K562 (cell line): ENCODE results near the gene PCED1B. TPM values are rescaled to one million over a fixed set of nuclear protein-coding genes. Genes with fewer than 3 reads are reported as not detected.

Experiments
- ATF1 ChIP-seq, 2 experiments: fragments of 450-650 bp in 1 of 2; IDR thresholded peaks; 2 replicates each; pipeline ENCODE4 v1.6.1; 2016; ENCODE audit warnings: missing compliant biosample characterization in 1 of 2, missing genetic modification characterization in 1 of 2
- BRD4 ChIP-seq: fragments of 200-600 bp; sonication (generic); IDR thresholded peaks from 2 replicates; pipeline ENCODE4 v1.6.1; 2017; ENCODE audit warnings: inconsistent platforms
- CC2D1A ChIP-seq: fragments of 450-650 bp; IDR thresholded peaks from 2 replicates; pipeline ENCODE4 v1.6.1; 2017; ENCODE audit warnings: mild to moderate bottlenecking
- CEBPB ChIP-seq: fragments of 450-650 bp; IDR thresholded peaks from 2 replicates; pipeline ENCODE4 v1.6.1; 2016; ENCODE audit warnings: missing genetic modification characterization, missing compliant biosample characterization
- CEBPG ChIP-seq, 3 experiments: fragments of 200-800 bp in 1 of 3; sonication (Bioruptor generic) in 1 of 3; sonication (generic) in 1 of 3; formaldehyde crosslinking in 1 of 3; IDR thresholded peaks in 2 of 3; conservative IDR thresholded peaks in 1 of 3; 2 replicates each; pipeline versions ENCODE4 v1.6.1 to v1.8.0; 2016 to 2022; ENCODE audit warnings: missing compliant biosample characterization in 2 of 3, missing genetic modification characterization in 2 of 3, mild to moderate bottlenecking in 1 of 3, missing genetic modification reagents in 1 of 3
- GATAD2A ChIP-seq: fragments of 450-650 bp; IDR thresholded peaks from 2 replicates; pipeline ENCODE4 v1.6.1; 2017
- HNRNPLL ChIP-seq: fragments of 200-400 bp; formaldehyde crosslinking; IDR thresholded peaks from 2 replicates; pipeline ENCODE4 v1.6.1; 2017; ENCODE audit warnings: low read length, low read depth, mild to moderate bottlenecking; ENCODE audit not compliant: poor library complexity, severe bottlenecking
- POLR2A ChIP-seq: fragments of 450-650 bp; conservative IDR thresholded peaks from 2 replicates; pipeline ENCODE4 v1.6.1; 2016
- POLR2G ChIP-seq: fragments of 200-400 bp; formaldehyde crosslinking; IDR thresholded peaks from 2 replicates; pipeline ENCODE4 v1.6.1; 2017; ENCODE audit warnings: low read depth, mild to moderate bottlenecking, antibody characterized with exemption, low read length, moderate library complexity
- RFX7 ChIP-seq: fragments of 250-450 bp; sonication (Bioruptor Pico); IDR thresholded peaks from 2 replicates; pipeline ENCODE4 v1.5.1; 2021; ENCODE audit warnings: mild to moderate bottlenecking
- SMAD4 ChIP-seq: fragments of 250-450 bp; sonication (Bioruptor Pico); conservative IDR thresholded peaks from 2 replicates; pipeline ENCODE4 v1.8.0; 2021; ENCODE audit warnings: inconsistent platforms, mild to moderate bottlenecking, moderate library complexity
- TOE1 ChIP-seq, 2 experiments: fragments of 450-650 bp in 1 of 2; sonication (generic) in 1 of 2; formaldehyde crosslinking in 1 of 2; IDR thresholded peaks; 2 replicates each; pipeline versions ENCODE4 v1.7.1 to v1.8.0; 2016 to 2022; ENCODE audit warnings: borderline replicate concordance in 2 of 2, mild to moderate bottlenecking in 2 of 2, antibody characterized with exemption in 1 of 2, inconsistent platforms in 1 of 2, low read depth in 1 of 2, missing genetic modification reagents in 1 of 2, moderate library complexity in 1 of 2
- TSC22D4 ChIP-seq: fragments of 450-650 bp; IDR thresholded peaks from 2 replicates; pipeline ENCODE4 v1.6.1; 2016; ENCODE audit warnings: missing genetic modification characterization, missing biosample characterization, control low read depth
- ZBTB2 ChIP-seq: fragments of 450-650 bp; IDR thresholded peaks from 2 replicates; pipeline ENCODE4 v1.6.1; 2016; ENCODE audit warnings: antibody characterized with exemption
- ZNF217 ChIP-seq: sonication (generic); formaldehyde crosslinking; IDR thresholded peaks from 2 replicates; pipeline ENCODE4 v1.8.0; 2022; ENCODE audit warnings: mild to moderate bottlenecking, missing genetic modification reagents
- ZNF407 ChIP-seq: fragments of 450-650 bp; IDR thresholded peaks from 2 replicates; pipeline ENCODE4 v1.6.1; 2016; ENCODE audit warnings: low read depth
- polyA plus RNA-seq, 8 experiments: library from polyadenylated mRNA; depleted of rRNA in 4 of 8; stranded (reverse) in 5 of 8; unstranded in 3 of 8; fragments of >200 nt; fragmentation: Nextera tagmentation in 2 of 8; fragmentation: Illumina TruSeq in 1 of 8; extraction: Ambion mirVana in 2 of 8; extraction: Trizol in 1 of 8; gene quantifications; 2 replicates each; pipeline versions ENCODE4 v1.2.1 to v1.2.3, GENCODE V29; 2011 to 2014; ENCODE audit warnings: inconsistent platforms in 1 of 8, missing spikeins in 1 of 8
- total RNA-seq, 7 experiments: library from RNA; depleted of rRNA in 6 of 7; stranded (reverse); fragments of >200 nt in 6 of 7; fragmentation: Illumina TruSeq in 2 of 7; extraction: Trizol in 2 of 7; gene quantifications; 2 replicates each; pipeline versions ENCODE4 v1.2.1 to v1.2.3, GENCODE V29; 2011 to 2021; ENCODE audit warnings: low replicate concordance in 1 of 7

Gene PCED1B
- total and polyA plus RNA-seq, 9 of the 15 experiments (the other 6 are each of a cell fraction or from before 2014, with no cell fraction given), result 1.2 to 9.3 (median 2.5) TPM

GRCh38 chr12:47080725-47081502 lies 1.5 kb downstream of the PCED1B start (continued):
- no peak for TF ChIP-seq ZNF407
- no peak for TF ChIP-seq RFX7 (CRISPR knock-in tag)
- TF ChIP-seq CEBPB (tag), result peak; percentile 19; the same call in 1 of the 2 replicates
- no peak for TF ChIP-seq TSC22D4 (tag)
- TF ChIP-seq HNRNPLL, result peak; percentile 47
- peak; percentile 78 for TF ChIP-seq ZBTB2
- TF ChIP-seq TOE1 (IDR thresholded peaks at IDR 0.05; ENCODE audit: borderline replicate concordance), result 0 out of 2 replicates have a peak, but pooled peaks have one; percentile 33
- TF ChIP-seq TOE1 (CRISPR knock-in tag; IDR thresholded peaks at IDR 0.05; ENCODE audit: borderline replicate concordance, low read depth), result no peak
- TF ChIP-seq SMAD4 (CRISPR knock-in tag), result peak; percentile 61
- peak; percentile 70; the same call in 1 of the 2 replicates for TF ChIP-seq GATAD2A
- peak; percentile 58; the same call in 1 of the 2 replicates for TF ChIP-seq POLR2A
- no peak for TF ChIP-seq ATF1 (CRISPR knock-in tag; IDR thresholded peaks at IDR 0.05)
- no peak for TF ChIP-seq ATF1 (tag; IDR thresholded peaks at IDR 0.05)
- no peak for TF ChIP-seq CEBPG (CRISPR knock-in tag; IDR thresholded peaks at IDR 0.05)
- TF ChIP-seq CEBPG (tag; conservative IDR thresholded peaks at IDR 0.05 in 1 of 2, IDR thresholded peaks at IDR 0.05 in 1 of 2), result peak; percentile 58 to 63
- TF ChIP-seq POLR2G, result peak; percentile 46
- TF ChIP-seq BRD4, result no peak
- no peak for TF ChIP-seq ZNF217
- peak; percentile 85 for TF ChIP-seq CC2D1A
